ENCODE data around the gene KLF7. TPM values are rescaled to one million over a fixed set of nuclear protein-coding genes. Genes with fewer than 3 reads are reported as not detected.
A peak's percentile ranks its signal among the peaks of the same experiment; 100 is the strongest.

KLF7 gene
- total RNA-seq, 1 experiment from 2014 or later, result 19.9 TPM

GRCh38 chr2:207113414-207113813 lies 52.3 kb downstream of the KLF7 start:
- DNase-seq, result no peak
- H3K36me3 ChIP-seq (replicated peaks; ENCODE audit: control insufficient read depth, insufficient read depth, low read length), result no peaks in the 10 kb centered on the region

GRCh38 chr2:207112785-207113184 lies 53.0 kb downstream of the KLF7 start:
- Histone ChIP-seq H3K36me3 (replicated peaks; ENCODE audit: control insufficient read depth, insufficient read depth, low read length) (no peaks in the 10 kb centered on the region), H3K4me3 (ENCODE audit: insufficient read depth, low read depth, low read length) (no peak overlapping the region), H3K27me3 (ENCODE audit: control insufficient read depth, insufficient read depth, low read length) (no peaks in the 10 kb centered on the region)
- no peak for DNase-seq

More at GRCh38 chr2:207113414-207113813, 52.3 kb downstream of the KLF7 start:
- H3K27me3 ChIP-seq (ENCODE audit: control insufficient read depth, insufficient read depth, low read length), result no peaks in the 10 kb centered on the region
- H3K4me3 ChIP-seq (ENCODE audit: insufficient read depth, low read depth, low read length), result no peak overlapping the region

- Histone ChIP-seq H3K36me3 (replicated peaks; ENCODE audit: control insufficient read depth, insufficient read depth, low read length) (no peaks in the 10 kb centered on the region), H3K27me3 (ENCODE audit: control insufficient read depth, insufficient read depth, low read length) (no peaks in the 10 kb centered on the region), H3K4me3 (ENCODE audit: insufficient read depth, low read depth, low read length) (no peak overlapping the region)
- DNase-seq, result no peak
Observed at GRCh38 chr2:207112383-207112782, 53.4 kb downstream of the KLF7 start.

- no peak for DNase-seq
- Histone ChIP-seq H3K4me3 (ENCODE audit: insufficient read depth, low read depth, low read length) (no peak overlapping the region), H3K36me3 (replicated peaks; ENCODE audit: control insufficient read depth, insufficient read depth, low read length) (no peaks in the 10 kb centered on the region; the same call in 1 of the 2 replicates), H3K27me3 (ENCODE audit: control insufficient read depth, insufficient read depth, low read length) (no peaks in the 10 kb centered on the region)
Observed at GRCh38 chr2:207111757-207112156, 54.0 kb downstream of the KLF7 start.

GRCh38 chr2:207110715-207111114 lies 55.0 kb downstream of the KLF7 start:
- Histone ChIP-seq H3K27me3 (ENCODE audit: control insufficient read depth, insufficient read depth, low read length) (no peaks in the 10 kb centered on the region), H3K4me3 (ENCODE audit: insufficient read depth, low read depth, low read length) (no peak overlapping the region), H3K36me3 (replicated peaks; ENCODE audit: control insufficient read depth, insufficient read depth, low read length) (no peaks in the 10 kb centered on the region; the same call in 1 of the 2 replicates)
- DNase-seq, result no peak

- no peak for DNase-seq
- Histone ChIP-seq H3K36me3 (replicated peaks; ENCODE audit: control insufficient read depth, insufficient read depth, low read length) (peaks cover 1% of the 10 kb centered on the region; the same call in 1 of the 2 replicates), H3K27me3 (ENCODE audit: control insufficient read depth, insufficient read depth, low read length) (no peaks in the 10 kb centered on the region), H3K4me3 (ENCODE audit: insufficient read depth, low read depth, low read length) (no peak overlapping the region)
Observed at GRCh38 chr2:207110310-207110709, 55.4 kb downstream of the KLF7 start.

GRCh38 chr2:207109768-207110167 lies 56.0 kb downstream of the KLF7 start:
- DNase-seq, result no peak
- H3K4me3 ChIP-seq (ENCODE audit: insufficient read depth, low read depth, low read length), result no peak overlapping the region

GRCh38 chr2:207108440-207108839 lies 57.3 kb downstream of the KLF7 start:
- no peak for DNase-seq
- Histone ChIP-seq H3K4me3 (ENCODE audit: insufficient read depth, low read depth, low read length) (no peak overlapping the region), H3K36me3 (replicated peaks; ENCODE audit: control insufficient read depth, insufficient read depth, low read length) (peaks cover 1% of the 10 kb centered on the region; the same call in 1 of the 2 replicates), H3K27me3 (ENCODE audit: control insufficient read depth, insufficient read depth, low read length) (no peaks in the 10 kb centered on the region)

More at GRCh38 chr2:207109768-207110167, 56.0 kb downstream of the KLF7 start:
- H3K27me3 ChIP-seq (ENCODE audit: control insufficient read depth, insufficient read depth, low read length), result no peaks in the 10 kb centered on the region
- H3K36me3 ChIP-seq (replicated peaks; ENCODE audit: control insufficient read depth, insufficient read depth, low read length), result peaks cover 1% of the 10 kb centered on the region; the same call in 1 of the 2 replicates

- Histone ChIP-seq H3K4me3 (ENCODE audit: insufficient read depth, low read depth, low read length) (no peak overlapping the region), H3K36me3 (replicated peaks; ENCODE audit: control insufficient read depth, insufficient read depth, low read length) (peaks cover 1% of the 10 kb centered on the region; the same call in 1 of the 2 replicates), H3K27me3 (ENCODE audit: control insufficient read depth, insufficient read depth, low read length) (no peaks in the 10 kb centered on the region)
- DNase-seq, result no peak
Observed at GRCh38 chr2:207107551-207107950, 58.2 kb downstream of the KLF7 start.

- no peak for DNase-seq
- Histone ChIP-seq H3K4me3 (ENCODE audit: insufficient read depth, low read depth, low read length) (no peak overlapping the region), H3K36me3 (replicated peaks; ENCODE audit: control insufficient read depth, insufficient read depth, low read length) (peaks cover 1% of the 10 kb centered on the region; the same call in 1 of the 2 replicates), H3K27me3 (ENCODE audit: control insufficient read depth, insufficient read depth, low read length) (no peaks in the 10 kb centered on the region)
Observed at GRCh38 chr2:207107131-207107530, 58.6 kb downstream of the KLF7 start.

GRCh38 chr2:207103132-207103531 lies 62.6 kb downstream of the KLF7 start:
- no peak for DNase-seq
- peaks cover 1% of the 10 kb centered on the region; the same call in 1 of the 2 replicates for H3K36me3 ChIP-seq (replicated peaks; ENCODE audit: control insufficient read depth, insufficient read depth, low read length)
- no peak overlapping the region for H3K4me3 ChIP-seq (ENCODE audit: insufficient read depth, low read depth, low read length)
- H3K27me3 ChIP-seq (ENCODE audit: control insufficient read depth, insufficient read depth, low read length), result no peaks in the 10 kb centered on the region

- no peaks in the 10 kb centered on the region for H3K27me3 ChIP-seq (ENCODE audit: control insufficient read depth, insufficient read depth, low read length)
- H3K36me3 ChIP-seq (replicated peaks; ENCODE audit: control insufficient read depth, insufficient read depth, low read length), result peaks cover 1% of the 10 kb centered on the region; the same call in 1 of the 2 replicates
- no peak overlapping the region for H3K4me3 ChIP-seq (ENCODE audit: insufficient read depth, low read depth, low read length)
- DNase-seq, result no peak
Observed at GRCh38 chr2:207101984-207102383, 63.8 kb downstream of the KLF7 start.

- Histone ChIP-seq H3K27me3 (ENCODE audit: control insufficient read depth, insufficient read depth, low read length) (no peaks in the 10 kb centered on the region), H3K36me3 (replicated peaks; ENCODE audit: control insufficient read depth, insufficient read depth, low read length) (no peaks in the 10 kb centered on the region)
Observed at GRCh38 chr2:207097278-207097677, 68.5 kb downstream of the KLF7 start.

GRCh38 chr2:207095963-207096362 lies 69.8 kb downstream of the KLF7 start:
- no peak for DNase-seq
- Histone ChIP-seq H3K27me3 (ENCODE audit: control insufficient read depth, insufficient read depth, low read length) (no peaks in the 10 kb centered on the region), H3K4me3 (ENCODE audit: insufficient read depth, low read depth, low read length) (no peak overlapping the region), H3K36me3 (replicated peaks; ENCODE audit: control insufficient read depth, insufficient read depth, low read length) (no peaks in the 10 kb centered on the region)

More at GRCh38 chr2:207097278-207097677, 68.5 kb downstream of the KLF7 start:
- no peak overlapping the region for H3K4me3 ChIP-seq (ENCODE audit: insufficient read depth, low read depth, low read length)
- no peak for DNase-seq

- Histone ChIP-seq H3K36me3 (replicated peaks; ENCODE audit: control insufficient read depth, insufficient read depth, low read length) (no peaks in the 10 kb centered on the region), H3K27me3 (ENCODE audit: control insufficient read depth, insufficient read depth, low read length) (no peaks in the 10 kb centered on the region), H3K4me3 (ENCODE audit: insufficient read depth, low read depth, low read length) (no peak overlapping the region)
- peak; percentile 48 for DNase-seq
Observed at GRCh38 chr2:207093234-207093633, 72.5 kb downstream of the KLF7 start.

- H3K4me3 ChIP-seq (ENCODE audit: insufficient read depth, low read depth, low read length), result no peak overlapping the region
- no peaks in the 10 kb centered on the region for H3K27me3 ChIP-seq (ENCODE audit: control insufficient read depth, insufficient read depth, low read length)
- no peaks in the 10 kb centered on the region for H3K36me3 ChIP-seq (replicated peaks; ENCODE audit: control insufficient read depth, insufficient read depth, low read length)
- no peak for DNase-seq
Observed at GRCh38 chr2:207092818-207093217, 72.9 kb downstream of the KLF7 start.

Data from H7 (cell line).